Lower leg skin (tissue), 3 donors: ENCODE measurements around the gene SRGAP2C.
"Not testable (repeated sequence)": the region's sequence is repeated elsewhere in the genome, so short reads cannot be mapped to it uniquely, and the experiment has no call there.

ENCODE experiments used
- POLR2A ChIP-seq, 2 donors: fragments of 450-650 bp; IDR thresholded peaks; one replicate each; pipeline ENCODE4 v1.6.1; 2016 to 2017; ENCODE audit warnings: antibody characterized with exemption in 2 of 2, mild to moderate bottlenecking in 1 of 2, moderate library complexity in 1 of 2
- TF ChIP-seq, protein P1 (sequence below), 3 donors: fragments of 450-650 bp; IDR thresholded peaks; one replicate each; pipeline ENCODE4 v1.5.1; 2016; ENCODE audit warnings: antibody characterized with exemption in 3 of 3, mild to moderate bottlenecking in 3 of 3, moderate library complexity in 2 of 3

- TF ChIP-seq POLR2A (IDR thresholded peaks at IDR 0.05): not testable (repeated sequence)
- TF ChIP-seq, protein P1, sequence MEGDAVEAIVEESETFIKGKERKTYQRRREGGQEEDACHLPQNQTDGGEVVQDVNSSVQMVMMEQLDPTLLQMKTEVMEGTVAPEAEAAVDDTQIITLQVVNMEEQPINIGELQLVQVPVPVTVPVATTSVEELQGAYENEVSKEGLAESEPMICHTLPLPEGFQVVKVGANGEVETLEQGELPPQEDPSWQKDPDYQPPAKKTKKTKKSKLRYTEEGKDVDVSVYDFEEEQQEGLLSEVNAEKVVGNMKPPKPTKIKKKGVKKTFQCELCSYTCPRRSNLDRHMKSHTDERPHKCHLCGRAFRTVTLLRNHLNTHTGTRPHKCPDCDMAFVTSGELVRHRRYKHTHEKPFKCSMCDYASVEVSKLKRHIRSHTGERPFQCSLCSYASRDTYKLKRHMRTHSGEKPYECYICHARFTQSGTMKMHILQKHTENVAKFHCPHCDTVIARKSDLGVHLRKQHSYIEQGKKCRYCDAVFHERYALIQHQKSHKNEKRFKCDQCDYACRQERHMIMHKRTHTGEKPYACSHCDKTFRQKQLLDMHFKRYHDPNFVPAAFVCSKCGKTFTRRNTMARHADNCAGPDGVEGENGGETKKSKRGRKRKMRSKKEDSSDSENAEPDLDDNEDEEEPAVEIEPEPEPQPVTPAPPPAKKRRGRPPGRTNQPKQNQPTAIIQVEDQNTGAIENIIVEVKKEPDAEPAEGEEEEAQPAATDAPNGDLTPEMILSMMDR (IDR thresholded peaks at IDR 0.05): not testable (repeated sequence)
These were observed 20.7 kb upstream of the SRGAP2C start for GRCh38 chr1:121163850-121164757.
